Osteoblast (primary cell): Measurements from ENCODE around the gene ADM. TPM values are rescaled to one million over a fixed set of nuclear protein-coding genes. Genes with fewer than 3 reads are reported as not detected.

Experiments used
- DNase-seq: peaks from one replicate; pipeline ENCODE4 v3.0.0; 2011; ENCODE audit warnings: low spot score, mixed read lengths; ENCODE audit not compliant: insufficient read length; ENCODE audit errors: missing footprints
- H2AFZ ChIP-seq: 2 replicates; pipeline ENCODE4 v1.6.0; 2011; ENCODE audit warnings: mild to moderate bottlenecking, low read length
- H3K27ac ChIP-seq: 2 replicates; pipeline ENCODE4 v1.5.1; 2011; ENCODE audit warnings: mild to moderate bottlenecking, low read depth, low read length, moderate library complexity
- H3K27me3 ChIP-seq: 2 replicates; pipeline ENCODE4 v1.6.0; 2012; ENCODE audit warnings: mild to moderate bottlenecking, control low read depth, inconsistent platforms, low read length, moderate library complexity; ENCODE audit not compliant: insufficient read depth
- H3K36me3 ChIP-seq: 2 replicates; pipeline ENCODE4 v1.5.1; 2011; ENCODE audit warnings: mild to moderate bottlenecking, low read length, control low read depth, moderate library complexity; ENCODE audit not compliant: insufficient read depth
- H3K4me1 ChIP-seq: 2 replicates; pipeline ENCODE4 v1.5.1; 2011; ENCODE audit warnings: mild to moderate bottlenecking, low read length, control low read depth, moderate library complexity; ENCODE audit not compliant: insufficient read depth
- H3K4me2 ChIP-seq: 2 replicates; pipeline ENCODE4 v1.6.0; 2011; ENCODE audit warnings: mild to moderate bottlenecking, low read length; ENCODE audit not compliant: insufficient read depth
- H3K4me3 ChIP-seq: fragments of 200-600 bp; sonication (generic); 3 replicates; pipeline ENCODE4 v1.5.1; 2012; ENCODE audit warnings: mild to moderate bottlenecking, low read length, inconsistent platforms; ENCODE audit not compliant: insufficient read depth
- H3K79me2 ChIP-seq: 2 replicates; pipeline ENCODE4 v1.6.0; 2012; ENCODE audit warnings: mild to moderate bottlenecking, low read length, control low read depth, inconsistent platforms; ENCODE audit not compliant: insufficient read depth
- H3K9me3 ChIP-seq: 2 replicates; pipeline ENCODE4 v1.5.1; 2011; ENCODE audit warnings: low read depth, low read length, control low read depth
- H4K20me1 ChIP-seq: 2 replicates; pipeline ENCODE4 v1.6.0; 2012; ENCODE audit warnings: mild to moderate bottlenecking, low read length, control low read depth; ENCODE audit not compliant: insufficient read depth
- total RNA-seq: library from RNA; depleted of rRNA; stranded (reverse); fragments of >200 nt; gene quantifications from 2 replicates; pipeline ENCODE4 v1.2.3, GENCODE V29; 2012
- TF ChIP-seq, protein P1 (sequence below): IDR thresholded peaks from 2 replicates; pipeline ENCODE4 v1.5.1; 2011; ENCODE audit warnings: mild to moderate bottlenecking, low read depth, low read length, moderate library complexity; ENCODE audit errors: extremely low read depth

ADM gene
- total RNA-seq, 1 donor, result 250 TPM

DNA sequence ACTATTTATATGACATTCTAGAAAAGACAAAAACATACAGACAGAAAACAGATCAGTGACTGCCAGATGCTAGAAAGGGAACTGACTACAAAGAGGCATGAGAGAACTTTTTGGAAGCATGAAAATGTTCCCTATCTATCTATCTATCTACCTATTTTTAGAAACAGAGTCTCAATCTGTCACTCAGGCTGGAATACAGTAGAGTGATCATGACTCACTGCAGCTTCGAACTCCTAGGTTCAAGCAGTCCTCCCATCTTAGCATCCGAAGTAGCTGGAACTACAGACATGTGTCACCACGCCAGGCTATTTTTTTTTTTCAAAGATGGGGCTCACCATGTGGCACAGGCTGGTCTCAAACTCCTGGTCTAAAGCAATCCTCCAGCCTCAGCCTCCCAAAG lies 17.7 kb upstream of the ADM start:
- TF ChIP-seq, protein P1, sequence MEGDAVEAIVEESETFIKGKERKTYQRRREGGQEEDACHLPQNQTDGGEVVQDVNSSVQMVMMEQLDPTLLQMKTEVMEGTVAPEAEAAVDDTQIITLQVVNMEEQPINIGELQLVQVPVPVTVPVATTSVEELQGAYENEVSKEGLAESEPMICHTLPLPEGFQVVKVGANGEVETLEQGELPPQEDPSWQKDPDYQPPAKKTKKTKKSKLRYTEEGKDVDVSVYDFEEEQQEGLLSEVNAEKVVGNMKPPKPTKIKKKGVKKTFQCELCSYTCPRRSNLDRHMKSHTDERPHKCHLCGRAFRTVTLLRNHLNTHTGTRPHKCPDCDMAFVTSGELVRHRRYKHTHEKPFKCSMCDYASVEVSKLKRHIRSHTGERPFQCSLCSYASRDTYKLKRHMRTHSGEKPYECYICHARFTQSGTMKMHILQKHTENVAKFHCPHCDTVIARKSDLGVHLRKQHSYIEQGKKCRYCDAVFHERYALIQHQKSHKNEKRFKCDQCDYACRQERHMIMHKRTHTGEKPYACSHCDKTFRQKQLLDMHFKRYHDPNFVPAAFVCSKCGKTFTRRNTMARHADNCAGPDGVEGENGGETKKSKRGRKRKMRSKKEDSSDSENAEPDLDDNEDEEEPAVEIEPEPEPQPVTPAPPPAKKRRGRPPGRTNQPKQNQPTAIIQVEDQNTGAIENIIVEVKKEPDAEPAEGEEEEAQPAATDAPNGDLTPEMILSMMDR, result no peak
- Histone ChIP-seq H4K20me1 (peaks cover 37% of the 10 kb centered on the region), H3K4me1 (peaks cover 11% of the 10 kb centered on the region), H3K36me3 (peaks cover 3% of the 10 kb centered on the region), H3K4me2 (no peak overlapping the region), H3K27ac (no peak overlapping the region), H3K4me3 (no peak overlapping the region), H2AFZ (no peak overlapping the region), H3K79me2 (peaks cover 95% of the 10 kb centered on the region), H3K9me3 (no peaks in the 10 kb centered on the region), H3K27me3 (no peaks in the 10 kb centered on the region)
- no peak for DNase-seq

DNA sequence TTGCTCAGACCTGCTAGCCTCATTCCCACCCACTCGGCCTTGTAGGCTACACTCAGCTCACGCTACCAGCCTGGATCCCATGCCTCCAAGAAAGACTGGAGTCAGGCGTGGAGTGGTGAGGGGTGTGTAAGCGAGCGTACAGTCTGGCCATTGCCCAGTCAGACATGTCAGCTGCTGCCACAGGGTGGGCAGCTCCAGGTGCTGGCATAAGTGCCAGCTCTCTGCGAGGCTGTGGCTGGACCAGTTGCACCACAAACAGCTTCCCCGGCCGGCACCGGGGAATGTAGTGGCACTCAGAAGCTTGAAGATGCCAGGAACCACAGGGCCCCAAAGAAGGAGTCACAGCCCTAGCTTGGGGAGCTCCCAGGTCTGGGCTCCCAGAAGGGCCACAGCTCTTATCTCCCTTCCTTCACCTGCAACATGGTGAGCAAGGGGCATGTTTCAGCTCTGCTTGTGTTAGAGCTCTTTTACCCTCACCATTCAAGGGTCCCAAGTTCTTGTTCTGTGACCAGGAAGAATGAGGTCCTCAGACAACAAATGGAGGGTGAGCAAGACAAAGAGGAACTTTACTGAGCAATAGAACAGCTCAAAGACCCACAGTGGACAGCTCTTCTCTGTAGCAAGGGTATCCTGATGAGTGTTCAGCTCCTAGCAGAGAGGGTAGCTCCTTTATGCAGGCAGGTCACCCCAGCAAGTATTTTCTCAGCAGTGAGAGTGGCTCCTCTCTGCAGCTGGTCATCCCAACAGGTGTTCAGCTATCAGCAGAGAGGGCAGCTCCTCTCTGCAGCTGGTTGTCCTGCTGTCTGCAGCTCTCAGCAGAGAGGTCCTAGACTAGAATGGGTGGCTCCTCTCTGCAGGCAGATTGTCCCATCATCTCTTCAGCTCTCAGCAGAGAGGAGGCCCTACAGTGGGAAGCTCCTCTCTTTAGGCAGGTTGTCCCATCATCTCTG lies 16.8 kb upstream of the ADM start:
- H3K79me2 ChIP-seq, result peaks cover 95% of the 10 kb centered on the region
- H3K27me3 ChIP-seq, result no peaks in the 10 kb centered on the region

GRCh38 chr11:10288881-10289764 lies 15.8 kb upstream of the ADM start:
- Histone ChIP-seq H2AFZ (no peak overlapping the region), H3K27me3 (no peaks in the 10 kb centered on the region), H3K4me3 (no peak overlapping the region), H3K36me3 (peaks cover 3% of the 10 kb centered on the region), H3K4me2 (no peak overlapping the region), H3K9me3 (no peaks in the 10 kb centered on the region), H3K79me2 (peaks cover 95% of the 10 kb centered on the region), H3K4me1 (peaks cover 18% of the 10 kb centered on the region), H3K27ac (no peak overlapping the region), H4K20me1 (peaks cover 34% of the 10 kb centered on the region)
- TF ChIP-seq, protein P1, result no peak
- DNase-seq, result no peak

More for the DNA sequence above, 16.8 kb upstream of the ADM start:
- Histone ChIP-seq H3K9me3 (no peaks in the 10 kb centered on the region), H3K4me3 (no peak overlapping the region), H3K36me3 (peaks cover 3% of the 10 kb centered on the region), H3K4me2 (no peak overlapping the region), H2AFZ (no peak overlapping the region), H3K27ac (no peak overlapping the region), H3K4me1 (peaks cover 16% of the 10 kb centered on the region), H4K20me1 (peaks cover 34% of the 10 kb centered on the region)
- DNase-seq, result no peak
- TF ChIP-seq, protein P1, result no peak
